Hepatocyte (in vitro differentiated cells): Measurements from ENCODE around the gene CDK5R1. TPM values are rescaled to one million over a fixed set of nuclear protein-coding genes. Genes with fewer than 3 reads are reported as not detected.
A peak's percentile ranks its signal among the peaks of the same experiment; 100 is the strongest.

Experiments used
- DNase-seq: peaks from one replicate; pipeline ENCODE4 v3.0.0-alpha.2; 2016; ENCODE audit warnings: low spot score
- H2AFZ ChIP-seq: fragments of 200-600 bp; sonication (generic); 2 replicates; pipeline ENCODE4 v1.6.0; 2016; ENCODE audit warnings: antibody characterized with exemption, mild to moderate bottlenecking
- H3K27ac ChIP-seq: fragments of 200-600 bp; sonication (generic); 2 replicates; pipeline ENCODE4 v1.5.1; 2016; ENCODE audit warnings: mild to moderate bottlenecking
- H3K27me3 ChIP-seq: fragments of 200-600 bp; sonication (generic); 2 replicates; pipeline ENCODE4 v1.6.1; 2016
- H3K36me3 ChIP-seq: fragments of 200-600 bp; sonication (generic); replicated peaks from 2 replicates; pipeline ENCODE4 v1.5.1; 2016; ENCODE audit warnings: low read depth; ENCODE audit not compliant: insufficient read depth
- H3K4me1 ChIP-seq: fragments of 200-600 bp; sonication (generic); 2 replicates; pipeline ENCODE4 v1.5.1; 2016; ENCODE audit warnings: mild to moderate bottlenecking, moderate library complexity; ENCODE audit not compliant: insufficient read depth
- H3K4me2 ChIP-seq: fragments of 200-600 bp; sonication (generic); 2 replicates; pipeline ENCODE4 v1.6.0; 2016
- H3K4me3 ChIP-seq: fragments of 200-600 bp; sonication (generic); 2 replicates; pipeline ENCODE4 v1.5.1; 2016; ENCODE audit warnings: mild to moderate bottlenecking
- H3K79me2 ChIP-seq: fragments of 200-600 bp; sonication (generic); 2 replicates; pipeline ENCODE4 v1.6.0; 2017; ENCODE audit warnings: mild to moderate bottlenecking
- H3K9me2 ChIP-seq: fragments of 200-600 bp; sonication (generic); replicated peaks from 2 replicates; pipeline ENCODE4 v1.6.0; 2017; ENCODE audit warnings: mild to moderate bottlenecking; ENCODE audit not compliant: insufficient read depth
- H3K9me3 ChIP-seq: fragments of 200-600 bp; sonication (generic); 2 replicates; pipeline ENCODE4 v1.5.1; 2016; ENCODE audit warnings: low read depth, mild to moderate bottlenecking
- H4K20me1 ChIP-seq: fragments of 200-600 bp; sonication (generic); 2 replicates; pipeline ENCODE4 v1.6.0; 2016; ENCODE audit warnings: mild to moderate bottlenecking; ENCODE audit not compliant: insufficient read depth, poor library complexity, severe bottlenecking
- CTCF ChIP-seq: fragments of 200-600 bp; sonication (generic); IDR thresholded peaks from 2 replicates; pipeline ENCODE4 v1.5.1; 2016; ENCODE audit warnings: antibody characterized with exemption, mild to moderate bottlenecking; ENCODE audit not compliant: poor library complexity
- EZH2 ChIP-seq: fragments of 200-600 bp; sonication (generic); IDR thresholded peaks from 2 replicates; pipeline ENCODE4 v1.6.1; 2016; ENCODE audit warnings: antibody characterized with exemption, mild to moderate bottlenecking, borderline replicate concordance
- EZH2phosphoT487 ChIP-seq: fragments of 200-600 bp; sonication (generic); IDR thresholded peaks from one replicate; pipeline ENCODE4 v1.6.1; 2018; ENCODE audit warnings: antibody characterized with exemption, mild to moderate bottlenecking, low read depth, moderate library complexity; ENCODE audit not compliant: unreplicated experiment, severe bottlenecking
- WGBS: methylation state at CpG from one replicate; pipeline ENCODE4 v1.1.6; 2016; ENCODE audit warnings: low lambda C conversion rate; ENCODE audit errors: missing lambda C conversion rate; 5-methylcytosine and 5-hydroxymethylcytosine counted together
- polyA plus RNA-seq: library from polyadenylated mRNA; unstranded; fragments of >200 nt; fragmentation: Nextera tagmentation; extraction: Ambion mirVana; gene quantifications from 2 replicates; pipeline ENCODE4 v1.2.1, GENCODE V29; 2016
- total RNA-seq: library from RNA; depleted of rRNA; stranded (reverse); fragments of >200 nt; gene quantifications from 2 replicates; pipeline ENCODE4 v1.2.3, GENCODE V29; 2014

Gene CDK5R1
- total and polyA plus RNA-seq, 2 experiments from 2014 or later, result 0.80 to 1.1 TPM

DNA sequence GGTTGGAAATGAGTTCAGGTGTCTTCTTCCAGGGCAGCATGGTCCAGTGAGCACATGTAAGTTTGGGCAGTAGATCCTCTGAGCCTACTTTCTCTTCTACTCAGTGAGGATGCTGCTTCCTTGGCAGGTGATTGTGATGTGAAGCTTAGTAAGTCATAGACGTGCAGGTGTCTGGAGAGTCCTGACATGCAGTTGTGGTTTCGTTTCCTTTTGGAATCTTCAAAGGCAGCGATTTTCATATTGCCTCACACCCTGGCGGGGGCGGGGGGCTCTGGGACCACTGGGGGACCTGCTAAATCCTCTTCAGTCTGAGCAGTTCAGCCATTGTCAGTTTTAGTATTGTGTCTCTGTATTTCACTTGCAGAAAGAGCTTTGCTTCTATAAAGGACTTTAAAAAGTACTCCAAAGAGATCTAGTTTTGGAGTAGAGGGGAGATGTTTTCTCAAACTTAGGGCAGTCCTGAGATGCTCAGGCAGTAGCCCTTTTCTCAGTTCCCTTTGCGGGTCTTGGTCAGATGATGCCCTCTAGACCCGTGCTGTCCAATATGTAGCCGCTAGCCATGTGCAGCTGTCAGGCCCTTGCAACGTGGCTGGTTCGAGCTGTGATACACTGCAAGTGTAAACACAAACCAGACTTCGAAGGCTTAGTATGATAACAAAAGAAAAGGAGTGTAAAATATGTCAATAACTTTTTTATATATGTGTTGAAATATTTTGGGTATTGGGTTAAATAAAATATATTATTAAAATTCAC lies 4.0 kb upstream of the CDK5R1 start:
- no peak overlapping the region for H3K4me2 ChIP-seq

GRCh38 chr17:32483451-32484019 lies 3.3 kb upstream of the CDK5R1 start:
- H3K4me3 ChIP-seq, result no peak overlapping the region
- no peaks in the 10 kb centered on the region for H3K27me3 ChIP-seq
- H2AFZ ChIP-seq, result no peak overlapping the region
- no peaks in the 10 kb centered on the region for H3K79me2 ChIP-seq
- no peak overlapping the region for H3K27ac ChIP-seq
- H3K36me3 ChIP-seq, result no peaks in the 10 kb centered on the region
- H3K4me1 ChIP-seq, result peaks cover 7% of the 10 kb centered on the region
- H3K9me2 ChIP-seq, result no peaks in the 10 kb centered on the region
- no peak overlapping the region for H3K4me2 ChIP-seq
- TF ChIP-seq CTCF (peak; percentile 63), EZH2 (no peak)
- DNase-seq, result peak; percentile 56
- WGBS, result 31% methylated on average over 7 of the region's 7 CpGs
- H4K20me1 ChIP-seq, result no peaks in the 10 kb centered on the region
- no peaks in the 10 kb centered on the region for H3K9me3 ChIP-seq

More for the DNA sequence above, 4.0 kb upstream of the CDK5R1 start:
- DNase-seq, result no peak
- 76% methylated on average over 11 of the region's 11 CpGs for WGBS
- H3K9me3 ChIP-seq, result no peaks in the 10 kb centered on the region
- H3K9me2 ChIP-seq, result no peaks in the 10 kb centered on the region
- H3K36me3 ChIP-seq, result no peaks in the 10 kb centered on the region
- H4K20me1 ChIP-seq, result no peaks in the 10 kb centered on the region
- H3K27ac ChIP-seq, result no peak overlapping the region
- no peaks in the 10 kb centered on the region for H3K27me3 ChIP-seq
- TF ChIP-seq EZH2 (no peak), EZH2phosphoT487 (no peak), CTCF (no peak)
- no peak overlapping the region for H3K4me3 ChIP-seq
- H3K79me2 ChIP-seq, result no peaks in the 10 kb centered on the region
- peaks cover 4% of the 10 kb centered on the region for H3K4me1 ChIP-seq
- H2AFZ ChIP-seq, result no peak overlapping the region

GRCh38 chr17:32484041-32484461 lies 2.7 kb upstream of the CDK5R1 start:
- TF ChIP-seq EZH2phosphoT487, result no peak
- TF ChIP-seq EZH2, result no peak
- TF ChIP-seq CTCF, result no peak
- H3K27ac ChIP-seq, result no peak overlapping the region
- no peaks in the 10 kb centered on the region for H3K79me2 ChIP-seq
- H3K4me1 ChIP-seq, result peaks cover 7% of the 10 kb centered on the region
- DNase-seq, result no peak
- no peak overlapping the region for H3K4me2 ChIP-seq
- no peaks in the 10 kb centered on the region for H3K36me3 ChIP-seq
- no peak overlapping the region for H2AFZ ChIP-seq
- no peaks in the 10 kb centered on the region for H3K9me2 ChIP-seq
- 75% methylated on average over 4 of the region's 4 CpGs for WGBS
- no peaks in the 10 kb centered on the region for H3K9me3 ChIP-seq
- H3K27me3 ChIP-seq, result no peaks in the 10 kb centered on the region
- no peak overlapping the region for H3K4me3 ChIP-seq
- H4K20me1 ChIP-seq, result no peaks in the 10 kb centered on the region
